Measurements from ENCODE around the gene FERMT2. TPM values are rescaled to one million over a fixed set of nuclear protein-coding genes. Genes with fewer than 3 reads are reported as not detected.

Gene FERMT2
- total and polyA plus RNA-seq, 9 of the 15 experiments (the other 6 are each of a cell fraction or from before 2014, with no cell fraction given): 0.10 to 1.3 (median 0.40) TPM

GRCh38 chr14:52923902-52924575 is 26.8 kb downstream of the FERMT2 start (continued):
- TF ChIP-seq REST (IDR thresholded peaks at IDR 0.05; ENCODE audit: borderline replicate concordance): peak; percentile 12; the same call in 1 of the 2 replicates
- TF ChIP-seq REST (CRISPR knock-in tag; IDR thresholded peaks at IDR 0.05; ENCODE audit: low read depth): no peak
- TF ChIP-seq, protein P1, sequence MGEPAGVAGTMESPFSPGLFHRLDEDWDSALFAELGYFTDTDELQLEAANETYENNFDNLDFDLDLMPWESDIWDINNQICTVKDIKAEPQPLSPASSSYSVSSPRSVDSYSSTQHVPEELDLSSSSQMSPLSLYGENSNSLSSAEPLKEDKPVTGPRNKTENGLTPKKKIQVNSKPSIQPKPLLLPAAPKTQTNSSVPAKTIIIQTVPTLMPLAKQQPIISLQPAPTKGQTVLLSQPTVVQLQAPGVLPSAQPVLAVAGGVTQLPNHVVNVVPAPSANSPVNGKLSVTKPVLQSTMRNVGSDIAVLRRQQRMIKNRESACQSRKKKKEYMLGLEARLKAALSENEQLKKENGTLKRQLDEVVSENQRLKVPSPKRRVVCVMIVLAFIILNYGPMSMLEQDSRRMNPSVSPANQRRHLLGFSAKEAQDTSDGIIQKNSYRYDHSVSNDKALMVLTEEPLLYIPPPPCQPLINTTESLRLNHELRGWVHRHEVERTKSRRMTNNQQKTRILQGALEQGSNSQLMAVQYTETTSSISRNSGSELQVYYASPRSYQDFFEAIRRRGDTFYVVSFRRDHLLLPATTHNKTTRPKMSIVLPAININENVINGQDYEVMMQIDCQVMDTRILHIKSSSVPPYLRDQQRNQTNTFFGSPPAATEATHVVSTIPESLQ (CRISPR knock-in tag; IDR thresholded peaks at IDR 0.05): no peak

All from K562 (cell line).